CD4-positive, alpha-beta T cell (primary cell): ENCODE measurements around the gene ENO1. TPM values are rescaled to one million over a fixed set of nuclear protein-coding genes. Genes with fewer than 3 reads are reported as not detected.

Experiments used
- ATAC-seq: fragments of 200-7000 bp; cut with Tn5 transposase; one replicate; pipeline ENCODE4 v1.10.0; 2022; ENCODE audit warnings: mild to moderate bottlenecking; ENCODE audit not compliant: poor library complexity
- CTCF ChIA-PET: fragments of 350-600 bp; sonication (Branson Sonifier 250); formaldehyde crosslinking; loops from one replicate; lab custom pipeline; 2021; ENCODE audit warnings: antibody characterized with exemption, inconsistent platforms; lab: Charles Lee
- POLR2A ChIA-PET: fragments of 350-600 bp; sonication (Branson Sonifier 250); formaldehyde crosslinking; loops from one replicate; lab custom pipeline; 2021; ENCODE audit warnings: antibody characterized with exemption, inconsistent platforms; lab: Charles Lee
- DNase-seq, 14 experiments: peaks; one replicate each; pipeline ENCODE4 v3.0.0-alpha.2; 2013 to 2020; ENCODE audit warnings: mixed read lengths in 2 of 14
- H3K27ac ChIP-seq, 2 donors: one replicate each; pipeline versions ENCODE4 v1.5.1 to v1.7.0; 2013; ENCODE audit warnings: low read length in 2 of 2, low read depth in 1 of 2, mild to moderate bottlenecking in 1 of 2
- H3K27me3 ChIP-seq, 2 experiments: 1 replicate in 1 of 2; 2 replicates in 1 of 2; pipeline versions ENCODE4 v1.6.1 to v1.7.0; 2013; ENCODE audit warnings: low read length in 2 of 2, control low read depth in 1 of 2, mild to moderate bottlenecking in 1 of 2, moderate library complexity in 1 of 2; ENCODE audit not compliant: insufficient read depth in 2 of 2, control insufficient read depth in 1 of 2
- H3K36me3 ChIP-seq: one replicate; pipeline ENCODE4 v1.6.1; 2013; ENCODE audit warnings: low read length, control low read depth; ENCODE audit not compliant: insufficient read depth
- H3K4me1 ChIP-seq: one replicate; pipeline ENCODE4 v1.6.1; 2013; ENCODE audit warnings: low read length, control low read depth; ENCODE audit not compliant: insufficient read depth
- H3K4me3 ChIP-seq: one replicate; pipeline ENCODE4 v1.5.1; 2013; ENCODE audit warnings: mild to moderate bottlenecking, low read length, moderate library complexity
- H3K9me3 ChIP-seq, 2 experiments: 1 replicate in 1 of 2; 2 replicates in 1 of 2; pipeline versions ENCODE4 v1.6.1 to v1.7.0; 2013; ENCODE audit warnings: low read length in 2 of 2, mild to moderate bottlenecking in 2 of 2, control low read depth in 1 of 2, moderate library complexity in 1 of 2; ENCODE audit not compliant: control insufficient read depth in 1 of 2, insufficient read depth in 1 of 2
- H3K27ac Mint-ChIP-seq: one replicate; pipeline ENCODE4 v1.8.0; 2020; ENCODE audit warnings: mixed read lengths
- H3K27me3 Mint-ChIP-seq: one replicate; pipeline ENCODE4 v1.8.0; 2021; ENCODE audit warnings: mixed read lengths
- H3K36me3 Mint-ChIP-seq: one replicate; pipeline ENCODE4 v1.8.0; 2021; ENCODE audit warnings: low read depth, mixed read lengths
- H3K4me1 Mint-ChIP-seq: one replicate; pipeline ENCODE4 v1.8.0; 2021; ENCODE audit warnings: low read depth, mixed read lengths
- H3K4me3 Mint-ChIP-seq: one replicate; pipeline ENCODE4 v1.8.0; 2020; ENCODE audit warnings: mild to moderate bottlenecking, mixed read lengths
- H3K9me3 Mint-ChIP-seq: one replicate; pipeline ENCODE4 v1.8.0; 2020; ENCODE audit warnings: mixed read lengths
- CTCF ChIP-seq: fragments of 200-600 bp; IDR thresholded peaks from one replicate; pipeline ENCODE4 v1.8.0; 2022; ENCODE audit warnings: antibody characterized with exemption, mild to moderate bottlenecking
- intact Hi-C, 2 experiments: fragments of 100-400 bp; cut with DNase I in 1 of 2; cut with micrococcal nuclease in 1 of 2; formaldehyde crosslinking; loops; one replicate each; pipeline versions ENCODE4 v1.15.1 to v1.9.0; 2023 to 2025; cut with DNase I, micrococcal nuclease
- total RNA-seq, 174 experiments: library from RNA in 2 of 174; stranded (reverse) in 2 of 174; gene quantifications; one replicate each; pipeline ENCODE4 v1.2.3 and lab custom pipeline; 2021 to 2026

Gene ENO1
- total RNA-seq, 2 experiments from 2014 or later: 120 to 129 TPM

GRCh38 chr1:8914466-8914865, 36.0 kb upstream of the ENO1 start:
- H3K27ac ChIP-seq: no peak overlapping the region
- TF ChIP-seq CTCF: no peak
- H3K27me3 ChIP-seq: peaks cover 0 to 6% of the 10 kb centered on the region in 2 experiments
- intact Hi-C loops: no loop called here
- no peak overlapping the region for H3K4me3 ChIP-seq
- POLR2A ChIA-PET: no interaction called here
- no peaks in the 10 kb centered on the region for H3K36me3 Mint-ChIP-seq
- no peaks in the 10 kb centered on the region for H3K27me3 Mint-ChIP-seq
- no peak for ATAC-seq
- CTCF ChIA-PET: interaction anchor here (0.6 to 2.2 kb wide), 4 partner anchors 74 to 477 kb away, joined by 3 to 20 read pairs (median 4); no protein-coding TSS in a partner anchor
- no peak for DNase-seq
- H3K9me3 ChIP-seq: peaks cover 0 to 4% of the 10 kb centered on the region in 2 experiments
- H3K9me3 Mint-ChIP-seq: no peaks in the 10 kb centered on the region
- H3K4me1 ChIP-seq: peaks cover 9% of the 10 kb centered on the region
- no peak overlapping the region for H3K4me3 Mint-ChIP-seq
- no peak overlapping the region for H3K27ac Mint-ChIP-seq
- no peaks in the 10 kb centered on the region for H3K36me3 ChIP-seq
- peaks cover 5% of the 10 kb centered on the region for H3K4me1 Mint-ChIP-seq

- no peaks in the 10 kb centered on the region for H3K36me3 Mint-ChIP-seq
- no peak for ATAC-seq
- H3K27me3 Mint-ChIP-seq: no peaks in the 10 kb centered on the region
- peaks cover 0 to 6% of the 10 kb centered on the region in 2 experiments for H3K27me3 ChIP-seq
- intact Hi-C loops: no loop called here
- no peaks in the 10 kb centered on the region for H3K36me3 ChIP-seq
- peaks cover 0 to 4% of the 10 kb centered on the region in 2 experiments for H3K9me3 ChIP-seq
- peaks cover 6% of the 10 kb centered on the region for H3K4me1 ChIP-seq
- H3K4me3 Mint-ChIP-seq: no peak overlapping the region
- no peak for TF ChIP-seq CTCF
- ChIA-PET POLR2A (no interaction called here), CTCF (interaction anchor here (2.2 kb wide), 1 partner anchor 93 kb away, joined by 20 read pairs; no protein-coding TSS in a partner anchor)
- no peak overlapping the region for H3K27ac ChIP-seq
- no peak overlapping the region for H3K27ac Mint-ChIP-seq
- no peak overlapping the region for H3K4me3 ChIP-seq
- H3K9me3 Mint-ChIP-seq: no peaks in the 10 kb centered on the region
- peaks cover 5% of the 10 kb centered on the region for H3K4me1 Mint-ChIP-seq
- DNase-seq: no peak
Observed at GRCh38 chr1:8913457-8913856, 35.0 kb upstream of the ENO1 start.

GRCh38 chr1:8911416-8912309, 33.2 kb upstream of the ENO1 start:
- intact Hi-C loops: no loop called here
- Histone ChIP-seq H3K27ac (no peak overlapping the region), H3K9me3 (peaks cover 0 to 4% of the 10 kb centered on the region in 2 experiments), H3K36me3 (no peaks in the 10 kb centered on the region), H3K4me3 (no peak overlapping the region), H3K27me3 (peaks cover 0 to 6% of the 10 kb centered on the region in 2 experiments), H3K4me1 (no peaks in the 10 kb centered on the region)
- no peak for TF ChIP-seq CTCF
- Mint-ChIP-seq H3K4me3 (no peak overlapping the region), H3K27me3 (no peaks in the 10 kb centered on the region), H3K36me3 (no peaks in the 10 kb centered on the region), H3K4me1 (no peaks in the 10 kb centered on the region), H3K27ac (no peak overlapping the region), H3K9me3 (no peaks in the 10 kb centered on the region)
- CTCF ChIA-PET: no interaction called here
- POLR2A ChIA-PET: no interaction called here
- DNase-seq (no peak), ATAC-seq (no peak)
